Measurements from ENCODE around the gene KNDC1. TPM values are rescaled to one million over a fixed set of nuclear protein-coding genes. Genes with fewer than 3 reads are reported as not detected.

Gene KNDC1
- total RNA-seq, 1 donor from 2014 or later = 0.09 TPM

DNA sequence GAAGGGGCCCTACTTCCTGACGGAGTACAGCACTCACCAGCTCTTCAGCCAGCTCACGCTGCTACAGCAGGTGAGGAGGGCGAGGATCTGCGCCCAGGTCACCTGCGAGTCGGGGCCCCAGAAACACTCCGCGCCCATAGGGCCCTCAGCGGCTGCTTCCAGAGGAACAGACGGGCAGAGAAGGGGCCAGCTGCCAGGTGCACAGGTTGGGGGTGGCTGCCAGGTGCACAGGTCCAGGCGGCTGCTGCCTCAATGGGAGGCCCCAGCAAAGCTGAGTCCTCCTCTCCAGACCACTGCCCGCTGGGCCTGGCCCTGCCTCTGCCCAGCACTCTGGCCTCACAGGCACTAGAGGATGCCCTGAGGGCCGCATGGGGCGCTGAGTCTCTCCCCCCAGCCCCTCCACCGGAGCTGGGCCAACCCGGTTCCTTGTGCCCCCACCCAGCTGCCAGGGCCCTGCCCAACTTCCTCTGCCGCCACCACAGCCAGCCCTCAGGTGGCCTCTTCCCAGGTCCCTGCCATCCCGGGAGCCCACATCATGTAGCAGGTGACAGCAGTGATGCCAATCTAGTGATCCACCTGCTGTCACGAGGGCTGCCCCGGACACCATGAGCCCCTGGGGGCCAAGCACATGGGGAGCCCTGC is 53.0 kb downstream of the KNDC1 start:
- intact Hi-C loops (cut with micrococcal nuclease) = no loop called here
- ChIA-PET POLR2A (no interaction called here), CTCF (no interaction called here)
- H3K9me3 Mint-ChIP-seq = no peaks in the 10 kb centered on the region
- H3K4me3 Mint-ChIP-seq = no peak overlapping the region
- peaks cover 7% of the 10 kb centered on the region for H3K27me3 Mint-ChIP-seq
- H3K4me1 Mint-ChIP-seq = no peaks in the 10 kb centered on the region
- TF ChIP-seq, protein P1, sequence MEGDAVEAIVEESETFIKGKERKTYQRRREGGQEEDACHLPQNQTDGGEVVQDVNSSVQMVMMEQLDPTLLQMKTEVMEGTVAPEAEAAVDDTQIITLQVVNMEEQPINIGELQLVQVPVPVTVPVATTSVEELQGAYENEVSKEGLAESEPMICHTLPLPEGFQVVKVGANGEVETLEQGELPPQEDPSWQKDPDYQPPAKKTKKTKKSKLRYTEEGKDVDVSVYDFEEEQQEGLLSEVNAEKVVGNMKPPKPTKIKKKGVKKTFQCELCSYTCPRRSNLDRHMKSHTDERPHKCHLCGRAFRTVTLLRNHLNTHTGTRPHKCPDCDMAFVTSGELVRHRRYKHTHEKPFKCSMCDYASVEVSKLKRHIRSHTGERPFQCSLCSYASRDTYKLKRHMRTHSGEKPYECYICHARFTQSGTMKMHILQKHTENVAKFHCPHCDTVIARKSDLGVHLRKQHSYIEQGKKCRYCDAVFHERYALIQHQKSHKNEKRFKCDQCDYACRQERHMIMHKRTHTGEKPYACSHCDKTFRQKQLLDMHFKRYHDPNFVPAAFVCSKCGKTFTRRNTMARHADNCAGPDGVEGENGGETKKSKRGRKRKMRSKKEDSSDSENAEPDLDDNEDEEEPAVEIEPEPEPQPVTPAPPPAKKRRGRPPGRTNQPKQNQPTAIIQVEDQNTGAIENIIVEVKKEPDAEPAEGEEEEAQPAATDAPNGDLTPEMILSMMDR (IDR thresholded peaks at IDR 0.05) = no peak
- ATAC-seq (ENCODE audit: low read depth) (no peak), DNase-seq (no peak)
- H3K27ac Mint-ChIP-seq = no peak overlapping the region
- no peaks in the 10 kb centered on the region for H3K36me3 Mint-ChIP-seq (ENCODE audit: low read depth)

DNA sequence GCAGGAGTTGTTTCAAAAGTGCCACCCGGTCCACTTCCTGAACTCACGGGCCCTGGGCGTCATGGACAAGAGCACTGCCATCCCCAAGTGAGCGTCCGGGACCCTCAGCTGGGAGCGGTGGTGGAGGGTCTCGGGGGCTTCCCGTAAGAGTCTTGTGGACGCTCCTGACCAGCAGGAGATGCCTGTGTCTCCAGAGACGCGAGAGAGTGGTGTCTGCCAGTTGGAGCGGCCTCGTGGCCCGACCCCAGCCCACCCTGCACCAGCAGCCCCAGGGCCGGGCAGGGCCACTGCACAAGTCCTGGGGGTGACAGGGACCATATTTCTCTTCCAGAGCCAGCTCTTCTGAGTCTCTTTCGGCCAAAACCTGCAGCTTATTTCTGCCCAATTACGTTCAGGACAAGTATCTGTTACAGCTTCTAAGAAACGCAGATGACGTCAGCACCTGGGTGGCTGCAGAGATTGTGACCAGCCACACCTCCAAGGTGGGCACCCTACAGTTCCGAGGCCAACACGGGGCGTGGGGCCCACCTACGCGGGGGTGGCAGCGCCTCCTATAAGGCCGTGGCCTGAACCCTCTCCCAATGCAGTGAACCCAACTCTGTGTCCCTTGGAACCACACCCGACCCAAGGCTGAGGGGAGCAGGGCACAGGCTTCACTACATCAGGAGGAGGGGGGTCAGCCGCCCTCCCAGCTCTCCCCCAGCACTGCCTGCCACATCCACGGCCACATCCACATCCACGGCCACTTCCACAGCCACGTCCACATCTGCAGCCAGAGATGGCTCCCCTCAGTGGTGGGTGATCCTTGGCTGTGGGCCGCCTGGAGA is 53.8 kb downstream of the KNDC1 start:
- TF ChIP-seq, protein P1 (IDR thresholded peaks at IDR 0.05) = no peak
- ATAC-seq (ENCODE audit: low read depth) (no peak), DNase-seq (no peak)
- H3K9me3 Mint-ChIP-seq = no peaks in the 10 kb centered on the region
- H3K4me1 Mint-ChIP-seq = no peaks in the 10 kb centered on the region
- no peak overlapping the region for H3K27ac Mint-ChIP-seq
- H3K36me3 Mint-ChIP-seq (ENCODE audit: low read depth) = no peaks in the 10 kb centered on the region
- POLR2A ChIA-PET = no interaction called here
- CTCF ChIA-PET = no interaction called here
- intact Hi-C loops (cut with micrococcal nuclease) = no loop called here
- no peak overlapping the region for H3K4me3 Mint-ChIP-seq
- H3K27me3 Mint-ChIP-seq = peaks cover 7% of the 10 kb centered on the region

DNA sequence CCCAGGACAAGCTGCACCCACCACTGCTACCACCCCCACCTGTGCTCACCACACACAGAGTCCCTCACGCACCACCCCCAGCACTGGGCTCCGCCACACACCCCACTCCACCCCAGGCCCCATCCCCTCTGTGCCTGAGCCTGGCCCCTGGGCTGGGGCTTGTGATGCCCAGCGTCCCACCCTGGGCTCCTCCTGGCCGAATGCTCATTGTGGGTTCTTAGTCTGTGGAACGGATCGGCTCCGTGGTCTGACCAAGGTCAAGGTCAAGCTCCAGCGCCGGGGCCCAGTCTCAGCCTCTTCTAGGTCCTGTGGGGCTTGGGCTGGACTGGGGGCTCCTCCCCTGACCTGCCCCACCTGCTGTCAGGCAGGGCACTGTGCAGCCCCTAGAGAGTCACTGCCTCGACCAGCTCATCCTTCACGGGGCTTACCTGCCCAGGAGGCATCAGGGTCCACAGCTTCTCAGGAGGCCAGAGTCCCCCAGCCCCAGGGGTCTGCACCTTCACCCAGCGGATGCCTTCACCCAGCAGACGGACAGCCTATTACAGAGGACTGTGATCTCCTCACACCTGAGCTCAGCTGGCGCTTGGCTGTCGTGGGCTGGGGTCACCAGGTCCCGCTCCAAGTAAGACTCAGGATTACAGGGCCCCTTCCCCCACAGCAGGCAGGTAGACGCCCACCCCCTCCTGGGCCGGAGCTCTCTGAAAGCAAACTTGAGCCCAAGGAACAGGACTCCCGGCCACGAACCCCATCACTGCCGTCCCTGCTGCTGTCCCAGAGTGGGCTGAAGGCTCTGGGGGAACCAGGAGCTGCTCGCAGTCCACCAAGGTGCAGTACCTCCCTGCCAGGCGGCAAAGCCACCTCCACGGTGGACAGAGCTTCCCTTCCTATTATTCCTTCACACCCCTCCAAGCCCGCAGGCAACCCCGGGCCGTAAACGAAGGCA is 54.7 kb downstream of the KNDC1 start:
- H3K36me3 Mint-ChIP-seq (ENCODE audit: low read depth) = no peaks in the 10 kb centered on the region
- no peaks in the 10 kb centered on the region for H3K9me3 Mint-ChIP-seq
- ATAC-seq (ENCODE audit: low read depth) (no peak), DNase-seq (no peak)
- no peaks in the 10 kb centered on the region for H3K4me1 Mint-ChIP-seq
- H3K27me3 Mint-ChIP-seq = peaks cover 7% of the 10 kb centered on the region
- ChIA-PET POLR2A (no interaction called here), CTCF (no interaction called here)
- intact Hi-C loops (cut with micrococcal nuclease) = no loop called here
- no peak overlapping the region for H3K4me3 Mint-ChIP-seq
- H3K27ac Mint-ChIP-seq = no peak overlapping the region
- TF ChIP-seq, protein P1 (IDR thresholded peaks at IDR 0.05) = no peak

DNA sequence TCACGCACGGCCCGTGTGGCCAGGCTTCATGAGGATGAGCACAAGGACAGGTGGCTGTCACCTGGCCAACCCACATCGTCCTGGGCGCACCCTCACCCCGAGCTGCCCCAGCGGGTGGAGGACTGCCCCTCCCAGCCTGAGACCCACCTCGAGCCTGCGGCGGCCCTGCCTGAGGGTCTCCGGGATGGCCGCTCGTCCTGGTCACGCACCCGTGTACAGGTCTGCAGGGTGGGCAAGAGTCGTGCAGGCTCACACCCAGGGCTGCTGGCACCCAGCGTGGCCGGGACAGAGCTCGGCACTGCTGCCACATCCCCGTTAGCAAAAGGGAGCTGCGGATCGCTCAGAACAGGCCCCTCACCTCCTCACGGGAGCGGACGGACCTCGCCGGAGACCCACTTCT is 55.6 kb downstream of the KNDC1 start:
- no peak overlapping the region for H3K4me3 Mint-ChIP-seq
- H3K36me3 Mint-ChIP-seq (ENCODE audit: low read depth) = no peaks in the 10 kb centered on the region
- ChIA-PET POLR2A (no interaction called here), CTCF (no interaction called here)
- no peak overlapping the region for H3K27ac Mint-ChIP-seq
- ATAC-seq (ENCODE audit: low read depth) (no peak), DNase-seq (no peak)
- intact Hi-C loops (cut with micrococcal nuclease) = no loop called here
- TF ChIP-seq, protein P1 (IDR thresholded peaks at IDR 0.05) = no peak
- no peaks in the 10 kb centered on the region for H3K4me1 Mint-ChIP-seq
- no peaks in the 10 kb centered on the region for H3K9me3 Mint-ChIP-seq
- peaks cover 7% of the 10 kb centered on the region for H3K27me3 Mint-ChIP-seq

DNA sequence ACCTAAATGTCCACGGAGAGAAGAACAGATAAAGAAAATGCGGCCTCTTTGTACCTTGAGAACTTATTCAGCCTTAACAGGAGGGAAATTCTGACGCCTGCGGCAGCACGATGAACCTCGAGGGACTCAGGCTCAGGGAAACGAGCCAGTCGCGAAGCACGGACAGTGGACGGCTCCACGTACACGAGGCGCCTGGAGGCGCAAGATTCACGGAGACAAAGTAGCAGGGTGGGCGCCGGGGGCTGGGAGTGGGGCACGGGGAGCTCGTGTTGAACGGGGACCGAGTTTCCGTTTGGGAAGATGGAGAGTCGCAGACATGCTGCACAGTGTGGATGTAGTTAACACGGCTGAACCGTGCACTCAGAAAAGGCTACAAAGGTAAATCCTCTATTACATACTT is 56.8 kb downstream of the KNDC1 start:
- TF ChIP-seq, protein P1 (IDR thresholded peaks at IDR 0.05) = no peak
- ChIA-PET CTCF (no interaction called here), POLR2A (no interaction called here)
- Mint-ChIP-seq H3K27ac (no peak overlapping the region), H3K9me3 (no peaks in the 10 kb centered on the region), H3K4me3 (no peak overlapping the region), H3K36me3 (ENCODE audit: low read depth) (no peaks in the 10 kb centered on the region), H3K27me3 (peaks cover 16% of the 10 kb centered on the region), H3K4me1 (no peaks in the 10 kb centered on the region)
- ATAC-seq (ENCODE audit: low read depth) (no peak), DNase-seq (no peak)
- intact Hi-C loops (cut with micrococcal nuclease) = no loop called here
